Tibial nerve (tissue), 4 donors: ENCODE results near the gene TMPRSS11D. TPM values are rescaled to one million over a fixed set of nuclear protein-coding genes. Genes with fewer than 3 reads are reported as not detected.

Source experiments
- DNase-seq, 2 donors: peaks; one replicate each; pipeline ENCODE4 v3.0.0-alpha.2; 2019; ENCODE audit warnings: low spot score in 2 of 2
- H3K27ac ChIP-seq, 4 donors: fragments of 200-600 bp; sonication (generic) in 3 of 4; one replicate each; pipeline ENCODE4 v1.5.1; 2017 to 2019; ENCODE audit warnings: mild to moderate bottlenecking in 1 of 4
- H3K27me3 ChIP-seq, 2 donors: fragments of 200-600 bp; sonication (generic) in 1 of 2; one replicate each; pipeline versions ENCODE4 v1.5.1 to v1.6.0; 2017 to 2019
- H3K36me3 ChIP-seq, 3 donors: fragments of 200-600 bp; sonication (generic); one replicate each; pipeline ENCODE4 v1.5.1; 2018 to 2019
- H3K4me1 ChIP-seq, 4 donors: fragments of 200-600 bp; sonication (generic) in 3 of 4; one replicate each; pipeline ENCODE4 v1.5.1; 2017 to 2019
- H3K4me3 ChIP-seq, 4 donors: fragments of 200-600 bp; sonication (generic) in 3 of 4; one replicate each; pipeline ENCODE4 v1.5.1; 2017 to 2019; ENCODE audit warnings: mild to moderate bottlenecking in 1 of 4, moderate library complexity in 1 of 4
- H3K9me3 ChIP-seq, 4 donors: fragments of 200-600 bp; sonication (generic) in 3 of 4; one replicate each; pipeline ENCODE4 v1.5.1; 2017 to 2019
- EP300 ChIP-seq, 2 donors: sonication (generic); formaldehyde crosslinking; IDR thresholded peaks; one replicate each; pipeline ENCODE4 v1.6.1; 2017; ENCODE audit warnings: antibody characterized with exemption in 2 of 2, mild to moderate bottlenecking in 1 of 2
- POLR2A ChIP-seq, 2 donors: fragments of 450-650 bp; IDR thresholded peaks; one replicate each; pipeline ENCODE4 v1.6.1; 2017; ENCODE audit warnings: antibody characterized with exemption in 2 of 2, mild to moderate bottlenecking in 2 of 2, moderate library complexity in 2 of 2
- WGBS, 2 donors: methylation state at CpG; one replicate each; pipeline ENCODE4 v1.1.5; 2018; 5-methylcytosine and 5-hydroxymethylcytosine counted together
- total RNA-seq, 4 donors: library from RNA; depleted of rRNA; stranded (reverse); fragments of >200 nt; gene quantifications; one replicate each; pipeline ENCODE4 v1.1.0, GENCODE V29; 2016
- TF ChIP-seq, protein P1 (sequence below), 5 experiments: fragments of 200-600 bp in 3 of 5; fragments of 450-650 bp in 2 of 5; sonication (generic) in 3 of 5; IDR thresholded peaks; one replicate each; pipeline ENCODE4 v1.5.1; 2016 to 2019; ENCODE audit warnings: antibody characterized with exemption in 5 of 5, mild to moderate bottlenecking in 3 of 5, moderate library complexity in 2 of 5

Gene TMPRSS11D
- total RNA-seq, 4 donors from 2014 or later = not detected

DNA sequence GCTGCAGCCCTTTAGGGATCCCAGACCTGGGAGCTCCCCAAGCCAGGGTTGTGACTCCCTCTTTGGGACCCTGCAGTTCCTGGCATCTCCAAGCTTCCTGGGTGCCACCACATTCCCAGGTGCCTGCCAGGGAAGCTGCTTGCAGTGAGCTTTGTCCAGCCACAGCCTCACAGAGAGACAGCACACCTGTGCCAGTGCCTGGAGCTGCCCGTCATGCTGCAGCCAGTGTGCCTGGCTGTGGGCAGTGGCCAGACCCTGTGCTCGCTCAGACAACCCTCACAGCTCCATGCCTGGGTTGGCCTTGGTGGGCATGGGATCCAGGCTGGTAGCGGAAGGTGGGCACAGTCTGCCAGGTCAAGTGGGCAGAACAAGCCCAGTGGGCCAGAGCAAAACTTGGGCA, 43.4 kb upstream of the TMPRSS11D start:
- H3K9me3 ChIP-seq = no peaks in the 10 kb centered on the region
- H3K27me3 ChIP-seq = no peaks in the 10 kb centered on the region
- no peak overlapping the region for H3K4me3 ChIP-seq
- no peaks in the 10 kb centered on the region for H3K4me1 ChIP-seq
- no peak overlapping the region for H3K27ac ChIP-seq
- WGBS, 2 donors = 86 to 96% methylated on average over 1 to 3 of the region's 3 CpGs
- TF ChIP-seq POLR2A (IDR thresholded peaks at IDR 0.05) (no peak), EP300 (IDR thresholded peaks at IDR 0.05) (no peak)
- TF ChIP-seq, protein P1, sequence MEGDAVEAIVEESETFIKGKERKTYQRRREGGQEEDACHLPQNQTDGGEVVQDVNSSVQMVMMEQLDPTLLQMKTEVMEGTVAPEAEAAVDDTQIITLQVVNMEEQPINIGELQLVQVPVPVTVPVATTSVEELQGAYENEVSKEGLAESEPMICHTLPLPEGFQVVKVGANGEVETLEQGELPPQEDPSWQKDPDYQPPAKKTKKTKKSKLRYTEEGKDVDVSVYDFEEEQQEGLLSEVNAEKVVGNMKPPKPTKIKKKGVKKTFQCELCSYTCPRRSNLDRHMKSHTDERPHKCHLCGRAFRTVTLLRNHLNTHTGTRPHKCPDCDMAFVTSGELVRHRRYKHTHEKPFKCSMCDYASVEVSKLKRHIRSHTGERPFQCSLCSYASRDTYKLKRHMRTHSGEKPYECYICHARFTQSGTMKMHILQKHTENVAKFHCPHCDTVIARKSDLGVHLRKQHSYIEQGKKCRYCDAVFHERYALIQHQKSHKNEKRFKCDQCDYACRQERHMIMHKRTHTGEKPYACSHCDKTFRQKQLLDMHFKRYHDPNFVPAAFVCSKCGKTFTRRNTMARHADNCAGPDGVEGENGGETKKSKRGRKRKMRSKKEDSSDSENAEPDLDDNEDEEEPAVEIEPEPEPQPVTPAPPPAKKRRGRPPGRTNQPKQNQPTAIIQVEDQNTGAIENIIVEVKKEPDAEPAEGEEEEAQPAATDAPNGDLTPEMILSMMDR (IDR thresholded peaks at IDR 0.05) = no peak
- no peaks in the 10 kb centered on the region for H3K36me3 ChIP-seq
- no peak for DNase-seq

DNA sequence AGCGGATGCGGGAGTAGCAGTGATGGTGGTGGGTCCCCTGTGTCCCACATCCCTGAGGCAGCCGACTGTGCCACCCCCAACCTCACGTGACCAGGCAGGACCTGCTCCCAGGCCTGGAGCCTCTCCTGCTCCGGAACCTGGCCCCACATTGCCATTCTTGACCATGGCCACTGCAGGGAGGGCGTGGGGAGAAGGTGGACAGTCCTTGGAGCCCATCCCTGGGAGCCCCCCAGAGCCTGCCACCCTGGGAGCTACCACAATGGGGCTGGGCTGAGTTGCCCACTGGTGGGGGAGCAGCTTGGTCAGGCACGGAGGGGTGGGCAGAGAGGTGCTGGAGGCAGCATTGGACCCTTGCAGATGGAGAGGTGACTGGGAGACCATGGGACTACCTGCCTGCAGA, 42.7 kb upstream of the TMPRSS11D start:
- Histone ChIP-seq H3K36me3 (no peaks in the 10 kb centered on the region), H3K27ac (no peak overlapping the region), H3K9me3 (no peaks in the 10 kb centered on the region), H3K27me3 (no peaks in the 10 kb centered on the region), H3K4me1 (no peaks in the 10 kb centered on the region), H3K4me3 (no peak overlapping the region)
- no peak for DNase-seq
- WGBS, 2 donors = 86 to 99% methylated on average over 6 to 7 of the region's 7 CpGs
- TF ChIP-seq, protein P1 (IDR thresholded peaks at IDR 0.05) = no peak
- TF ChIP-seq POLR2A (IDR thresholded peaks at IDR 0.05) = no peak
- TF ChIP-seq EP300 (IDR thresholded peaks at IDR 0.05) = no peak

DNA sequence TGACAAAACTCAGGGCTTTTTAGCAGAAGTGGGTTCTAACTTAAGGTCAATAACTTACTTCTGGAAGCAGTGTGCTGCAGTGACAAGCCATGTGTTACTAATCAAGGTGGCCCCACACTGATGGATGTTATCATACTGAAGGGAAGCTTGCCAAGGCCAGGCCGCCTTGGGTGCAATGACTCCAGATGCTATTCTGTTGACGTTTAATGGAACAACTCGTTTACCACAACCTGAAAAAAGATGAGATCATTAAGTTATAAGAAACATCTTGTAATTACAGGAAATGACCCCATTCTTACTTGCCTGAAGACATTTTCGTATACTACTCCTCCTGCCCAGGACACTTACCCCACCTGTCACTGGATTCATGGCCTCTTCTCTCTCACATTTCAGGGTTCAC, 38.9 kb upstream of the TMPRSS11D start:
- no peak for DNase-seq
- Histone ChIP-seq H3K4me1 (no peaks in the 10 kb centered on the region), H3K36me3 (no peaks in the 10 kb centered on the region), H3K27me3 (no peaks in the 10 kb centered on the region), H3K9me3 (no peaks in the 10 kb centered on the region), H3K27ac (no peak overlapping the region), H3K4me3 (no peak overlapping the region)
- 55 to 67% methylated on average over 4 of the region's 4 CpGs for WGBS, 2 donors
- TF ChIP-seq POLR2A (IDR thresholded peaks at IDR 0.05) = no peak
- TF ChIP-seq, protein P1 (IDR thresholded peaks at IDR 0.05) = no peak
- no peak for TF ChIP-seq EP300 (IDR thresholded peaks at IDR 0.05)

DNA sequence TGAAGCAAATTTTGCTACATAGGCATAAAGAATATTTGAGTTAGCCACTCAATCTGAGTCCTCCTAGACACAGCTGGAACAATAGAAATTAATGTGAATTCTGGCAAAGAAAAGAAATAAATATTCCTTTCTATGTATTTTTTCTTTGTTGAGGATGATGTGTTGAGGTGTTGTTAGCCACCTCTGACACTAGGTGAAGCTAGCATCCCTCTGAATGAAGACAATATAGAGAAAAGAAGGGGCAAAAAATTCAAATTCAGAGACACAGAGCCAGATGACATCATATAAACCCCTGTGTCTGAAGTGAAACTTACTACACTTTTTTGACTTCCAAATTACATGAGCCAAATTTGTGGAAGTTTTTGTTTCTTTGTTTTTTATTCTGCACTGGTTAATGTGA, 34.6 kb upstream of the TMPRSS11D start:
- no peak for DNase-seq
- TF ChIP-seq, protein P1 (IDR thresholded peaks at IDR 0.05) = no peak
- no peak for TF ChIP-seq EP300 (IDR thresholded peaks at IDR 0.05)
- TF ChIP-seq POLR2A (IDR thresholded peaks at IDR 0.05) = no peak
- H3K9me3 ChIP-seq = no peaks in the 10 kb centered on the region
- no peaks in the 10 kb centered on the region for H3K4me1 ChIP-seq
- no peak overlapping the region for H3K27ac ChIP-seq
- H3K4me3 ChIP-seq = no peak overlapping the region
- no peaks in the 10 kb centered on the region for H3K36me3 ChIP-seq
- no peaks in the 10 kb centered on the region for H3K27me3 ChIP-seq

DNA sequence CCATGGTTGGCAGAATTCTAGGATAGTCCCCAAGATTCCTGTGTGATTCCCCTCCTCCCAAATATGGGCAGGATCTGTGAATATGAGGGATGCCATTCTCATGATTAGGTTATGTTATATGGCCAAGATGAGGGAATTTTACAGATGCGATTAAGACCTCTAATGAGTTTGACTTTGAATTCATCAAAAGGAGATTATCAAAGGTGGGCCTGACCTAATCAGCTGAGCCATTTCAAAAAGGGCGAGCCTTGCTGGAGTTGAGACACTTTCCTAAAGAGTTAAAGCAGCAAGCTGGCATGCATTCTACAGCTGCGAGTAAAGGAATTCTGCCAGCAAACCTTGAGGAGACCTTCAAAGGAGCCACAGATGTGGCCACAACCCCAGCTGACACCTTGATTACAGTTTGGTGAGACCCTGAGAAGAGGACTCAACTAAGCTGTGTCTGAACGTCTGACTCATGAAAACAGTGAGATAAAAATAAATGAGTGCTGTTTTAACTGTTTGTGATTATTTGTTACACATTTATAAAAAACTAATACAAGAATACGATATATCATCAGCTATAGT, 31.7 kb upstream of the TMPRSS11D start:
- 76 to 82% methylated on average over 5 of the region's 5 CpGs for WGBS, 2 donors
- H3K9me3 ChIP-seq = no peaks in the 10 kb centered on the region
- H3K27ac ChIP-seq = no peak overlapping the region

More for the DNA sequence above, 31.7 kb upstream of the TMPRSS11D start:
- no peaks in the 10 kb centered on the region for H3K4me1 ChIP-seq
- TF ChIP-seq POLR2A (IDR thresholded peaks at IDR 0.05) (no peak), EP300 (IDR thresholded peaks at IDR 0.05) (no peak)
- TF ChIP-seq, protein P1 (IDR thresholded peaks at IDR 0.05) = no peak
- DNase-seq = no peak
- H3K36me3 ChIP-seq = no peaks in the 10 kb centered on the region
- H3K27me3 ChIP-seq = no peaks in the 10 kb centered on the region
- no peak overlapping the region for H3K4me3 ChIP-seq
